ENCODE results near the gene ZNF326.

Gene ZNF326

DNA sequence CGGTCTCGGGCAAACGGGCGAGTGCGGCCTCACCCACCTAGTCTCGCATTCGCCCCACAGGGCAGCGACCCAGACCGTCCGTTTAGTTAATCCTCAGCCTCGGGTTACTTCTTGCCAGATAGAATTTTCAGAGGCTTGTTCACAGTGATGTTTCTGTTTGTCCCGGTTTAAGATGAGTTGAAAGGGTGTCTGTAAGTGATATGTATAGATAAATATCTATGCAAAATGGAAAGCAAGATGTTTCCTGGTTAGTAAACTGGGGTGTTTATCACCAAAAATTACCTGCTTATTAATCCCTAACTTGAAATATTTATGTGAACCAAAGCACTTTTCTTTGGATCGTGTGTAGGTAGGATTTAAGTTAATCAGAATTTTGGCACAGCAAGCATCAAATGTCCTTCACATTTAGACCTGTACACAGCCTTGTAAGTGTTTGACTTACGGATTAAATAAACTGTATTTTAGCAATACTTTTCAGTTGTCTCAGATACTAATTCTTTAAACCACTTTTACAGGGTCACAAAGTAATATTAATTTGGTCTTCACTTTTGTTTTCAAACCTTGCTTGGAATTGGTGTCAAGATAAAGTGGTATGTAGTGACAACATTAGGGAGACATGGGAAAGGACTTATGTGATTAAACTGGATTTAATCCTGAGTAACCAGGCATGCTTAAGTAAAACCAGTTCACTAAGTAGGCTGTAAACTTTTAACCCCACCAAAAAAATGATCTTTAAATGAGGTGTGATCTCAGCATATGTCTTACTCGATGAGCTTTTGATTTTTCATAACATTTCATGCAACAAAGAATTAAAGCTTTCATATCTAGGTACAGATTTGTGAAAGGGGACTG is 914 bp downstream of the ZNF326 start:
- TF ChIP-seq POLR2A (IDR thresholded peaks at IDR 0.05; ENCODE audit: low read length) = no peak
- no peak for TF ChIP-seq GATA1 (IDR thresholded peaks at IDR 0.05; ENCODE audit: low read depth, low read length)
- DNase-seq = peak; percentile 81 to 88

DNA sequence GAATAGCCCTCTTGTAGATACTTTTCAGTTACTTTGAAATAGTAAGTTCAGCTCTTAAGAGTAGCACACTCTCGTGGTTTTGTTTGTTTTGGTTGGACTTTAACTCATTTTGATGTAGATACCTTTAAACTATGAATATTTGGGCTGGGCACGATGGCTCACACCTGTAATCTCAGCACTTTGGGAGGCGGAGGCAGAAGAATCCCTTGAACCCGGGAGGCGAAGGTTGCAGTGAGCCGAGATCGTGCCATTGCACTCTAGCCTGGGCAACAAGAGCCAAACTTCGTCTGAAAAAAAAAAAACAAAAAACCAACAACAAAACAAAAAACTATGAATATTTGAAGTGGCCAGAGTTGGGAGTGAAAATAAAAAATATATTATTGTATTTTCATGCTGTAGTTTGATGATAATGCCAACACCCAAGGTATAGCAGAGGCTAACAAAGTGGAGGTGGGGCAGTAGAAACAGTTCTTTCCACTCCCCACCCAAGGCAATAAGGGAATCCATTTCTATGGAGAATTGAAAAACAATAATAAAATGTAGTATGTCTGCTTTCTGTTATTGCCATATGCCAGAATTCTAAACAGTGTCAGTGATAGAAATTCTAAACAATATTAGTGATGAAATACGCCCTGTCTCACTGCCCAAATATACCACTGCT is 1.7 kb downstream of the ZNF326 start:
- DNase-seq = no peak
- TF ChIP-seq POLR2A (IDR thresholded peaks at IDR 0.05; ENCODE audit: low read length) (no peak), GATA1 (IDR thresholded peaks at IDR 0.05; ENCODE audit: low read depth, low read length) (no peak)

DNA sequence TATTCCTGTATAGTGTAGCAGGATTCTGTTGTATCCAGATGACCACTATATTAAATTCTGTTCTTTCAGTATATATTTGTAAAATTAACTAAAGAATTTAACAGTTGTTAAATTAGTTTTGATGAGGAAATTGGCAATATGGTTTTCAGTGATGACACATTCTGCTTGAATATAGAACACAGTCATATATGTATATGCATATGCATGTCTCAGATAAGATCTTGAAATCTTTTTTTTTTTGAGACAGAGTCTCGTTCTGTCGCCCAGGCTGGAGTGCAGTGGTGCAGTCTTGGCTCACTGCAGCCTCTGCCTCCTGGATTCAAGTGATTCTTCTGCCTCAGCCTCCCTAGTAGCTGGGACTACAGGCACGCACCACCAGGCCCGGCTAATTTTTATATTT is 2.2 kb downstream of the ZNF326 start:
- DNase-seq = peak; percentile 19 to 44

DNA sequence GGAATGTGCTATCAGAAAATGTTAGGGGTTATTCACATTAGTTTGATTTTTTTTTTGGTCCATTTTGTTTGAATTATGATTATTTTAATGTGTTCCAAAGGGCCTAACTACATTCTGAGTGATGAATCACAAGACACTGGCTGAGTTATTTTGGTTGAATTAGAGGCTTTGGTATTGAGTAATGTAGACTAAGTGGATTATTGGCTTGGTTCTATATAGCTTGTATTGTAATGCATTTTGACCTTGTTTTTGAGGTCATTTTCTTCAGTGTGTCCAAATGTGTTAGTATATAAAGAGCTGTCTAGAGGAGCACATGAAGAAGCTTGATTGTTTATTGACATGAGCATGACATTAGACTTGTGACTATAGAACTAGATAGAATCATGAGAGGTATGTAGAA is 3.4 kb downstream of the ZNF326 start:
- no peak for DNase-seq
- TF ChIP-seq GATA1 (IDR thresholded peaks at IDR 0.05; ENCODE audit: low read depth, low read length) (no peak), POLR2A (IDR thresholded peaks at IDR 0.05; ENCODE audit: low read length) (no peak)

DNA sequence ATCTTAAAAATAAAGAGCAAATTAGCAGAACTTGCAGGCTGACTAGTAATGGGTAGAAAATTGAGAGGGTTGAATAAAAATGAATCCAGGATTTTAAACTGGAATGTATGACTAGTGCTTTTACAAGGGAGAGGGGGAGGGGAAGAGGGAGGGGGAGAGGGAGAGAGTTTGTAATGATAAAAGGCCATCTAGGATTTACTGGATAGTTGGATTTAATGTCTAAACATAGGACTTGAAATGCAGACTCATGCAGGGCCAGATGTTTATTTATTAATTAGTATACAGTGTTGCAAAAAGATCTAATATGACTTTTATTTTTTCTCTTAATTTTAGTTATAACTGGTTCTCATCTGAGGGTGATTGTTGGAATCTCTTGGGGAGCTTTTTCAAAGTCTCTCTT is 4.3 kb downstream of the ZNF326 start:
- TF ChIP-seq GATA1 (IDR thresholded peaks at IDR 0.05; ENCODE audit: low read depth, low read length) = no peak
- TF ChIP-seq POLR2A (IDR thresholded peaks at IDR 0.05; ENCODE audit: low read length) = no peak
- DNase-seq = no peak

DNA sequence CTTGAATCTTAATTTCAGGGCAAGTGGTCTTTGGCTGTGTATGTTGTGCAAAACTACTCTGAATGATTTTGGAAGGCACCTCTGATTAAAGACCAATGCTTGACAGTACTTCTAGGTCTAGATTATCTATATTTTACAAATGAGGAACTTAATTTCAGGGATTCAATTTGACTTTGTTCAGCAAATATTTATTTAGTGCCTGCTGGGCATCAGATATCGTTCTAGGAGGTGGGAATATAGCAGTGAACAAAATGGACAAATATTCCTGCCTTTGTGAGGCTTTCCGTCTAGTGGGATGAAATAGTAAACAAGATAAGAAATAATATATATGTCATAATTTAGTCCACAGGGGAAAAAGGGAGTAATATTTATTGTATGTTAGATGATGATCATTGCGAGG is 4.7 kb downstream of the ZNF326 start:
- no peak for TF ChIP-seq POLR2A (IDR thresholded peaks at IDR 0.05; ENCODE audit: low read length)
- TF ChIP-seq GATA1 (IDR thresholded peaks at IDR 0.05; ENCODE audit: low read depth, low read length) = no peak
- DNase-seq = no peak

DNA sequence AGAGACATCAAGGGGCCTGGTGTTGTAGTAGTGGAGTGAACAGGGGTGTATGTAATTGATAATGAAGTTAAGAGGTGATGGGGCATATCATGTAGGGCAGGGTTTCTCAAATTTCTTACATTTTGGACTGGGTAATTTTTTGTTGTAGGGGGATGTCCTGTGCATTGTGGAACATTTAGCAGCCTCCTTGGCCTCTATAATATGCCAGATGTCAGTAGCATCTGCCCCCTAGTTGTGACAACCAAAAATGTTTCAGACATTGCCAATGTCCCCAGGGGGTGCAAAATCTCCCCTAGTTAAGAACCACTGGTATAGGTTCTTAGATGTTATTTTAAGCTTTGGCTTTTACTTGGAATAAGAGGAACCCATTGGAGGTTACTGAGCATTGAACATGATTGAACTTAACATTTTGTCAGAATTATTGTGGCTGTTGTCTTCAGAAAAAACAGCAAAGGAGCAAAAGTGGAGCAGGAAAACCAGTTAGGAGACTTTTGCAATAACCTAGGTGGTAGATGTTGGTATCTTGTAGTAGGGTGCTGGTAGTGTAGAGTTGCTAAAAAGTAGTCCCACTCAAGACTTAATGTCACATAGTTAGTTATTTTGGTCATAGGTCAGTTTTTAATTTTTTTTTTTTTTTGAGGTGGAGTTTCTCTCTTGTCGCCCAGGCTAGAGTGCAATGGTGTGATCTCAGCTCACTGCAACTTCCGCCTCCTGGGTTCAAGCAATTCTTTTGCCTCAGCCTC is 6.2 kb downstream of the ZNF326 start:
- TF ChIP-seq GATA1 (IDR thresholded peaks at IDR 0.05; ENCODE audit: low read depth, low read length) (no peak), POLR2A (IDR thresholded peaks at IDR 0.05; ENCODE audit: low read length) (no peak)
- peak; percentile 40 to 49 for DNase-seq

DNA sequence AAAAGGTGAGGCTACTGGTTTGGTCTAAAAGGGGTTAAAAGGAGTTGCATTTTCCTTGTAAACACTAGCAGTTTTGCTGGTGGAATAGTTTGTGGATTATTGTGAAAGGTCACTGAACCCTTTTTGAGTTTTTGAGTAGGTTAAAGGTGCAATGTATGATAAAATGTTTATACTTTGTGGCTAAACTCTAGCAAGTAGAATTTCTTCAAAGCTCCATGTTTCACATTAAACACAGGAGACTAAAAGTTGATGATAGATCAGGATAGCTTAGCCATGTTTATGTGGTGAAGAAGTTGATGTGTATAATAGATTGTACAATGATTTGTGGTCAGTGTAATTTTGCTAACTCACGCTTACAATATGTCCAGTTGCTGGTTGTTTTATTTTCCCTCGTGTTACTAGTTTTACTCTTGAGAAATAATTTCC is 13.1 kb downstream of the ZNF326 start:
- no peak for TF ChIP-seq POLR2A (IDR thresholded peaks at IDR 0.05; ENCODE audit: low read length)
- TF ChIP-seq GATA1 (IDR thresholded peaks at IDR 0.05; ENCODE audit: low read depth, low read length) = no peak
- peak in 1 of 2 experiments; percentile 13 for DNase-seq

DNA sequence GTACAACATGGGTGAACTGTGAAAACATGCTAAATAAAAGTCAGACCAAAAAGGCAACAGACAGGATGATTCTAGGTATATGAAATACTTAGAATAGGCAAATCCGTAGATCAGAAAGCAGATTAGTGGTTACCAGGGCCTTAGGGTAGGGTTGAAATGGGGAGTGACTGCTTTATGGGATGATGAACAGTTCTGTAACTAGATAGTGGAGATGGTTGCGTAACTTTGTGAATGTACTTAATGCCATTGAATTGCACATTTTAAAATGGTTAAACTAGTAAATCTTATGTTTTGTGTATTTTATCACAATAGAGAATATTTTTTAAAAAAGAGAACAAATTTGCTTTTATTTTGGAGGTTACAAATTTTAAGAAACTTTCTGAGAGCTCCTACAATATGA is 17.4 kb downstream of the ZNF326 start:
- peak in 1 of 2 experiments; percentile 34 for DNase-seq
- TF ChIP-seq POLR2A (IDR thresholded peaks at IDR 0.05; ENCODE audit: low read length) (no peak), GATA1 (IDR thresholded peaks at IDR 0.05; ENCODE audit: low read depth, low read length) (no peak)

DNA sequence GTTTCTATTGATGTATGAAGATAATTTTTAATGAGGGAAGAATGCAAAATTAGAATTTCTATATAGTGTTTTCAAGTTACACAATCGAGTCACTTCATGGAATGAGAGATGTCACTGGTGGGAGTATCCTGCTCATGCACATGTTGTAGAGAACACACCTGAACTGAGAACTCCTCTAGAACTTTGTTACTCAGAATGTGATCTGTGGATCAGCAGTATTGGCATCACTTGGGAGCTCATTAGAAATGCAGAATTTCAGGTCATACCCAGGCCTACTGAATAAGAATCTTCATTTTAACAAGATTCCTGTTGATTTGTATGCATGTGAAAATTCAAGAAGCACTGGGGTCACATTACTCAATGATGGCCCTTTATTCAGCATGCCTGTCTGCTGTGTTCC is 28.8 kb downstream of the ZNF326 start:
- TF ChIP-seq GATA1 (IDR thresholded peaks at IDR 0.05; ENCODE audit: low read depth, low read length) (no peak), POLR2A (IDR thresholded peaks at IDR 0.05; ENCODE audit: low read length) (no peak)
- DNase-seq = no peak

DNA sequence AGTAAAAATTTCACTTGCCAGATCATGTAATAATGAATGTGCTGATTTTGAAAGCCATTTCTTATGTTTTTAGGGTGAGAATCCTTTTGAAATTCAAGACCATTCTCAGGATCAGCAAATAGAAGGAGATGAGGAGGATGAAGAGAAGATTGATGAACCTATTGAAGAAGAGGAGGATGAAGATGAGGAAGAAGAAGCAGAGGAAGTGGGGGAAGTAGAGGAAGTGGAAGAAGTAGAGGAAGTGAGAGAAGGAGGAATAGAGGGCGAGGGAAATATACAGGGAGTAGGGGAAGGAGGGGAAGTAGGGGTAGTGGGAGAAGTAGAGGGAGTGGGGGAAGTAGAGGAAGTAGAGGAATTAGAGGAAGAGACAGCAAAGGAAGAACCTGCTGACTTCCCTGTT is 32.4 kb downstream of the ZNF326 start:
- DNase-seq = no peak
- TF ChIP-seq GATA1 (IDR thresholded peaks at IDR 0.05; ENCODE audit: low read depth, low read length) = no peak
- TF ChIP-seq POLR2A (IDR thresholded peaks at IDR 0.05; ENCODE audit: low read length) = no peak

DNA sequence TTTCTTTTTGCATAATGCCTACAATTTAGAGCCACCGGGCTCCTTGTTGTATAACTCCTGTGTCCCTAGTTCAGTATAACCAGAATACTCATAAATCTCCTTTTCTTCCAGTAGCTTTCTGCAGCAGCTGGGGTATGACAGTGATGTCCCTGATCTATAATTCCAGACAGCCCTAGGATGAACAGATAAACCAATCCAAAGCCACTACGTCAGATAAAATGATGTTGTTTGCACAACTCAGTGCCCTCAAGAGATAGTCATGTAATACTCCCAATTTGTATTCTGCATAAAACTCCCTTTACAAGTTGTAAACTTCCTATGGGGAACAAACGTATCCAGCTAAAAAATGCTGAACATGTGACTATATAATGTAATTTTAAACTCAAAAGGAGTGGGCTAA is 44.7 kb downstream of the ZNF326 start:
- DNase-seq = peak in 1 of 2 experiments; percentile 21
- TF ChIP-seq POLR2A (IDR thresholded peaks at IDR 0.05; ENCODE audit: low read length) (no peak), GATA1 (IDR thresholded peaks at IDR 0.05; ENCODE audit: low read depth, low read length) (no peak)

DNA sequence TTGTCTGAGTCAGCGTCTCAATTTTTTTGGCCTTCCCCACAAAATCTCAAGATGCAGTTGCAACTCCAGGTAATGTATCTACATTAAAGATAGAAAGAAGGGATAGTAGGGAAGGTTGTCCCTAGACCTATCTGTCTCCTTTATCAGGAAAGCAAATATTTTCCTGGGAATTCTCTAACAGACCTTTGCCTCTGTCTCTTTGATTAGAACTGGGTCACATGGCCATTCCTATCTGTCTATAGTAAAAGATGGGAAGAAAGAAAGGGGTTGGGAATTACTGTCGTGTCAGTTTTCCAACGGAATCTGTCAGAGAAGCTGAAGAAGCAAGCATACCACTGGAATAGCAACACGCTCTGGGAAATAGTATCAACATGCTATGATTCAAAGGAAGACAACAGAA is 48.7 kb downstream of the ZNF326 start:
- TF ChIP-seq GATA1 (IDR thresholded peaks at IDR 0.05; ENCODE audit: low read depth, low read length) (no peak), POLR2A (IDR thresholded peaks at IDR 0.05; ENCODE audit: low read length) (no peak)
- no peak for DNase-seq

DNA sequence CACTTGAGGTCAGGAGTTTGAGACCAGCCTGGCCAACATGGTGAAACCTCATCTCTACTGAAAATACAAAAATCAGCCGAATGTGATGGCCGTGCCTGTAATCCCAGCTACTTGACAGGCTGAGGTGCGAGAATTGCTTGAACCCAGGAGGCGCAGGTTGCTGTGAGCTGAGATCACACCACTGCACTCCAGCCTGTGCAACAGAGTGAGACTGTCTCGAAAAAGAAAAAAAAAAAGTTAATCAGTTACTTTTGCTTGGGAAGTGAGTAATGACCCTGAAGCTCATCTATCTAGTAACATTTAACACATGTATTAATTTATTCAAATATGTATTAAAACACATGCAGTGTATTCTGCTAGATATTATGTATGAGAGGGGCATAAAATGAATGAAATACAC is 49.4 kb downstream of the ZNF326 start:
- no peak for DNase-seq
- TF ChIP-seq GATA1 (IDR thresholded peaks at IDR 0.05; ENCODE audit: low read depth, low read length) = no peak
- TF ChIP-seq POLR2A (IDR thresholded peaks at IDR 0.05; ENCODE audit: low read length) = no peak
